Tibial artery (tissue), 4 donors: ENCODE measurements around the gene ISCA1.

ENCODE experiments used
- DNase-seq, 2 donors: peaks; one replicate each; pipeline ENCODE4 v3.0.0-alpha.2; 2019
- H3K27ac ChIP-seq, 2 donors: fragments of 200-600 bp; sonication (generic) in 1 of 2; 1 replicate in 1 of 2; 2 replicates in 1 of 2; pipeline ENCODE4 v1.5.1; 2018 to 2019; ENCODE audit warnings: mild to moderate bottlenecking in 1 of 2
- H3K27me3 ChIP-seq, 2 donors: fragments of 200-600 bp; sonication (generic) in 1 of 2; one replicate each; pipeline versions ENCODE4 v1.5.1 to v1.6.0; 2016 to 2019
- H3K36me3 ChIP-seq, 3 donors: fragments of 200-600 bp; sonication (generic) in 2 of 3; one replicate each; pipeline ENCODE4 v1.5.1; 2016 to 2019; ENCODE audit warnings: mild to moderate bottlenecking in 2 of 3
- H3K4me1 ChIP-seq, 4 donors: fragments of 200-600 bp; sonication (generic) in 2 of 4; 1 replicate in 3 of 4; 2 replicates in 1 of 4; pipeline ENCODE4 v1.5.1; 2016 to 2019
- H3K4me3 ChIP-seq, 2 donors: fragments of 200-600 bp; sonication (generic) in 1 of 2; 1 replicate in 1 of 2; 2 replicates in 1 of 2; pipeline ENCODE4 v1.5.1; 2018 to 2019; ENCODE audit warnings: mild to moderate bottlenecking in 2 of 2
- H3K9me3 ChIP-seq, 3 donors: fragments of 200-600 bp; sonication (generic) in 1 of 3; one replicate each; pipeline ENCODE4 v1.5.1; 2016 to 2019
- CTCF ChIP-seq, 2 experiments: fragments of 200-600 bp in 1 of 2; fragments of 450-650 bp in 1 of 2; IDR thresholded peaks; one replicate each; pipeline ENCODE4 v1.5.1; 2017 to 2019; ENCODE audit warnings: antibody characterized with exemption in 2 of 2, mild to moderate bottlenecking in 1 of 2, moderate library complexity in 1 of 2
- intact Hi-C: fragments of 100-400 bp; cut with DNase I; formaldehyde crosslinking; loops from one replicate; pipeline ENCODE4 v1.15.0; 2023; ENCODE audit warnings: low total_unique reads

ISCA1 gene

GRCh38 chr9:86285261-86285660, 2.9 kb upstream of the ISCA1 start:
- Histone ChIP-seq H3K4me1 (peaks cover 0 to 20% (median 15%) of the 10 kb centered on the region in 4 donors), H3K9me3 (no peaks in the 10 kb centered on the region), H3K36me3 (peaks cover 4 to 16% (median 7%) of the 10 kb centered on the region in 3 donors), H3K4me3 (no peak overlapping the region), H3K27ac (no peak overlapping the region), H3K27me3 (no peaks in the 10 kb centered on the region)
- TF ChIP-seq CTCF (IDR thresholded peaks at IDR 0.05): no peak
- intact Hi-C loops: loop anchor here (10.0 kb wide), 1 partner anchor 340 kb away; the partner anchor contains the start of gene NAA35
- no peak for DNase-seq

GRCh38 chr9:86282979-86283535, 719 bp upstream of the ISCA1 start:
- intact Hi-C loops: loop anchor here (5.0 to 10.0 kb wide), 2 partner anchors 69 to 338 kb away; partner anchors contain the start of genes NAA35 and TUT7
- Histone ChIP-seq H3K4me1 (peaks cover 0 to 33% (median 23%) of the 10 kb centered on the region in 4 donors), H3K27ac (peak overlapping the region; percentile 95 to 96), H3K4me3 (peak overlapping the region; percentile 81 to 85), H3K36me3 (peaks cover 0 to 9% (median 3%) of the 10 kb centered on the region in 3 donors), H3K27me3 (no peaks in the 10 kb centered on the region), H3K9me3 (no peaks in the 10 kb centered on the region)
- TF ChIP-seq CTCF (IDR thresholded peaks at IDR 0.05): no peak
- peak in 1 of 2 donors; percentile 73 for DNase-seq

GRCh38 chr9:86281593-86282076, 703 bp downstream of the ISCA1 start:
- no peak for TF ChIP-seq CTCF (IDR thresholded peaks at IDR 0.05)
- no peak for DNase-seq
- no peaks in the 10 kb centered on the region for H3K36me3 ChIP-seq
- H3K27me3 ChIP-seq: no peaks in the 10 kb centered on the region
- peaks cover 0 to 36% (median 23%) of the 10 kb centered on the region in 4 donors for H3K4me1 ChIP-seq
- H3K9me3 ChIP-seq: no peaks in the 10 kb centered on the region
- intact Hi-C loops: loop anchor here (5.0 to 10.0 kb wide), 2 partner anchors 71 to 337 kb away; partner anchors contain the start of genes NAA35 and TUT7
- H3K4me3 ChIP-seq: peak overlapping the region; percentile 81 to 85
- H3K27ac ChIP-seq: peak overlapping the region; percentile 95 to 96

- intact Hi-C loops: loop anchor here (5.0 to 10.0 kb wide), 2 partner anchors 72 to 336 kb away; partner anchors contain the start of genes NAA35 and TUT7
- no peak for TF ChIP-seq CTCF (IDR thresholded peaks at IDR 0.05)
- H3K27ac ChIP-seq: no peak overlapping the region
- no peak for DNase-seq
- no peaks in the 10 kb centered on the region for H3K9me3 ChIP-seq
- peak overlapping the region in 1 of 2 donors; percentile 81 for H3K4me3 ChIP-seq
- H3K27me3 ChIP-seq: no peaks in the 10 kb centered on the region
- peaks cover 0 to 41% (median 23%) of the 10 kb centered on the region in 4 donors for H3K4me1 ChIP-seq
- H3K36me3 ChIP-seq: no peaks in the 10 kb centered on the region
These were observed 1.8 kb downstream of the ISCA1 start for GRCh38 chr9:86280580-86280979.

GRCh38 chr9:86279839-86280238, 2.5 kb downstream of the ISCA1 start:
- H3K4me1 ChIP-seq: peaks cover 0 to 45% (median 28%) of the 10 kb centered on the region in 4 donors
- intact Hi-C loops: loop anchor here (5.0 to 10.0 kb wide), 2 partner anchors 72 to 335 kb away; partner anchors contain the start of genes NAA35 and TUT7
- no peaks in the 10 kb centered on the region for H3K36me3 ChIP-seq
- no peak for TF ChIP-seq CTCF (IDR thresholded peaks at IDR 0.05)
- H3K27ac ChIP-seq: no peak overlapping the region
- no peak overlapping the region for H3K4me3 ChIP-seq
- H3K27me3 ChIP-seq: no peaks in the 10 kb centered on the region
- no peaks in the 10 kb centered on the region for H3K9me3 ChIP-seq
- no peak for DNase-seq
